Vagina (tissue), 2 donors: ENCODE data around the gene RHOD. TPM values are rescaled to one million over a fixed set of nuclear protein-coding genes. Genes with fewer than 3 reads are reported as not detected.

Experiments
- DNase-seq, 2 donors: peaks; one replicate each; pipeline ENCODE4 v3.0.0-alpha.2; 2017; ENCODE audit errors: extremely low spot score in 2 of 2
- H3K27ac ChIP-seq: fragments of 200-600 bp; sonication (generic); one replicate; pipeline ENCODE4 v1.5.1; 2019
- H3K27me3 ChIP-seq: fragments of 200-600 bp; sonication (generic); one replicate; pipeline ENCODE4 v1.5.1; 2019
- H3K36me3 ChIP-seq, 2 donors: fragments of 200-600 bp; sonication (generic); one replicate each; pipeline ENCODE4 v1.5.1; 2017 to 2019
- H3K4me1 ChIP-seq: fragments of 200-600 bp; sonication (generic); one replicate; pipeline ENCODE4 v1.5.1; 2019
- H3K4me3 ChIP-seq, 2 donors: fragments of 200-600 bp; sonication (generic); 1 replicate in 1 of 2; 2 replicates in 1 of 2; pipeline ENCODE4 v1.5.1; 2016 to 2019
- H3K9me3 ChIP-seq: fragments of 200-600 bp; sonication (generic); one replicate; pipeline ENCODE4 v1.5.1; 2019
- POLR2A ChIP-seq, 2 donors: fragments of 450-650 bp; IDR thresholded peaks; one replicate each; pipeline ENCODE4 v1.6.1; 2017; ENCODE audit warnings: antibody characterized with exemption in 2 of 2, mild to moderate bottlenecking in 2 of 2, moderate library complexity in 2 of 2
- POLR2AphosphoS5 ChIP-seq, 2 donors: sonication (generic); formaldehyde crosslinking; IDR thresholded peaks; one replicate each; pipeline ENCODE4 v1.9.0; 2017; ENCODE audit warnings: antibody characterized with exemption in 2 of 2, mild to moderate bottlenecking in 2 of 2, low read depth in 1 of 2; ENCODE audit not compliant: insufficient read depth in 1 of 2
- intact Hi-C: fragments of 100-400 bp; cut with DNase I; formaldehyde crosslinking; loops from one replicate; pipeline ENCODE4 v1.15.1; 2023
- total RNA-seq: library from RNA; depleted of rRNA; stranded (reverse); fragments of >200 nt; gene quantifications from one replicate; pipeline ENCODE4 v1.2.3, GENCODE V29; 2016
- TF ChIP-seq, protein P1 (sequence below), 3 experiments: fragments of 450-650 bp in 2 of 3; fragments of 200-600 bp in 1 of 3; sonication (generic) in 1 of 3; IDR thresholded peaks; one replicate each; pipeline ENCODE4 v1.5.1; 2017 to 2019; ENCODE audit warnings: antibody characterized with exemption in 3 of 3, mild to moderate bottlenecking in 2 of 3, moderate library complexity in 2 of 3

Gene RHOD
- total RNA-seq, 1 donor from 2014 or later: 26.5 TPM

DNA sequence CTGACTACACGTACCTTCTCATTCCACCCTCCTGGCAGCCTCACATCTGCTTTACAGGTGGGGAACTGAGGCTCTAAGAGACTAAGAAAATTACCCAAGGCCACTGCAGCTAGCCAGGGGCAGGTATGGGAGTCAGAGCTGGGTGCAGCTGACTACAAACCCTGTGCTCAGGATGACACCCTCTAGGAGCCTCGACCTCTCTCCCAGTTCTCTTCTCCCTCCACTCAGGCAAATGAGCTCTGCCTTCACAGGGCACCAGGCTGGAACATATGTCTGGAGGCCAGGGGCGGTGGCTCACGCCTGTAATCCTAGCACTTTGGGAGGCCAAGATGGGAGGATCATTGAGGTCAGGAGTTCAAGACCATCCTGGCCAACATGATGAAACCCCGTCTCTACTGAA lies 29.7 kb upstream of the RHOD start:
- H3K36me3 ChIP-seq: no peaks in the 10 kb centered on the region
- no peak overlapping the region for H3K27ac ChIP-seq
- H3K9me3 ChIP-seq: no peaks in the 10 kb centered on the region
- TF ChIP-seq POLR2A (IDR thresholded peaks at IDR 0.05): no peak
- no peak for TF ChIP-seq POLR2AphosphoS5 (IDR thresholded peaks at IDR 0.05; ENCODE audit: insufficient read depth in 1 of 2, low read depth in 1 of 2)
- TF ChIP-seq, protein P1, sequence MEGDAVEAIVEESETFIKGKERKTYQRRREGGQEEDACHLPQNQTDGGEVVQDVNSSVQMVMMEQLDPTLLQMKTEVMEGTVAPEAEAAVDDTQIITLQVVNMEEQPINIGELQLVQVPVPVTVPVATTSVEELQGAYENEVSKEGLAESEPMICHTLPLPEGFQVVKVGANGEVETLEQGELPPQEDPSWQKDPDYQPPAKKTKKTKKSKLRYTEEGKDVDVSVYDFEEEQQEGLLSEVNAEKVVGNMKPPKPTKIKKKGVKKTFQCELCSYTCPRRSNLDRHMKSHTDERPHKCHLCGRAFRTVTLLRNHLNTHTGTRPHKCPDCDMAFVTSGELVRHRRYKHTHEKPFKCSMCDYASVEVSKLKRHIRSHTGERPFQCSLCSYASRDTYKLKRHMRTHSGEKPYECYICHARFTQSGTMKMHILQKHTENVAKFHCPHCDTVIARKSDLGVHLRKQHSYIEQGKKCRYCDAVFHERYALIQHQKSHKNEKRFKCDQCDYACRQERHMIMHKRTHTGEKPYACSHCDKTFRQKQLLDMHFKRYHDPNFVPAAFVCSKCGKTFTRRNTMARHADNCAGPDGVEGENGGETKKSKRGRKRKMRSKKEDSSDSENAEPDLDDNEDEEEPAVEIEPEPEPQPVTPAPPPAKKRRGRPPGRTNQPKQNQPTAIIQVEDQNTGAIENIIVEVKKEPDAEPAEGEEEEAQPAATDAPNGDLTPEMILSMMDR (IDR thresholded peaks at IDR 0.05): no peak
- H3K4me1 ChIP-seq: peaks cover 22% of the 10 kb centered on the region
- intact Hi-C loops: no loop called here
- H3K4me3 ChIP-seq: no peak overlapping the region
- no peak for DNase-seq
- H3K27me3 ChIP-seq: no peaks in the 10 kb centered on the region

DNA sequence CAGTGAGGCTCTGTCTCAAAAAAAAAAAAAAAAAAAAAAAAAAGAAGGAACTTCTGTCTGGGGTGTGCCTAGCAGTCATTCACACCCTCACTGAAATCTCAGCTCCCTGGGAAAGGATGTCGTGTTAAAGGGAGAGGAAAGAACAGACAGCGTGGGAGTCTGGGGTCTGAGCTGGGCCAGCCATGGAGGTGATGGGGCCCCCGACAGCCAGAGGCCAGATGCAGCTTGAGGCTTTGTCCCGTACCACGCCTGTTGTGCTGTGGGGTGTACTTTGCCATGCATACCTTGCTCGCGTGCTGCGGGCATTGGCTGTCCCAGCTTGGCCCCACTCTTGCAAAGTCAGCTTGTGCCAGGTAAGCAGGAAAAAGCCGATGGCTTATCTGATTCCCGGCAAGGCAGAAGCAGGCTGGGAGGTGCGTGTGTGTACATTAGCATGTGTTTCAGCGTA lies 29.1 kb upstream of the RHOD start:
- peaks cover 22% of the 10 kb centered on the region for H3K4me1 ChIP-seq
- DNase-seq: no peak
- H3K27me3 ChIP-seq: no peaks in the 10 kb centered on the region
- intact Hi-C loops: no loop called here
- H3K4me3 ChIP-seq: no peak overlapping the region
- H3K36me3 ChIP-seq: no peaks in the 10 kb centered on the region
- no peak for TF ChIP-seq POLR2A (IDR thresholded peaks at IDR 0.05)
- TF ChIP-seq POLR2AphosphoS5 (IDR thresholded peaks at IDR 0.05; ENCODE audit: insufficient read depth in 1 of 2, low read depth in 1 of 2): no peak
- TF ChIP-seq, protein P1 (IDR thresholded peaks at IDR 0.05): no peak
- H3K9me3 ChIP-seq: no peaks in the 10 kb centered on the region
- no peak overlapping the region for H3K27ac ChIP-seq

DNA sequence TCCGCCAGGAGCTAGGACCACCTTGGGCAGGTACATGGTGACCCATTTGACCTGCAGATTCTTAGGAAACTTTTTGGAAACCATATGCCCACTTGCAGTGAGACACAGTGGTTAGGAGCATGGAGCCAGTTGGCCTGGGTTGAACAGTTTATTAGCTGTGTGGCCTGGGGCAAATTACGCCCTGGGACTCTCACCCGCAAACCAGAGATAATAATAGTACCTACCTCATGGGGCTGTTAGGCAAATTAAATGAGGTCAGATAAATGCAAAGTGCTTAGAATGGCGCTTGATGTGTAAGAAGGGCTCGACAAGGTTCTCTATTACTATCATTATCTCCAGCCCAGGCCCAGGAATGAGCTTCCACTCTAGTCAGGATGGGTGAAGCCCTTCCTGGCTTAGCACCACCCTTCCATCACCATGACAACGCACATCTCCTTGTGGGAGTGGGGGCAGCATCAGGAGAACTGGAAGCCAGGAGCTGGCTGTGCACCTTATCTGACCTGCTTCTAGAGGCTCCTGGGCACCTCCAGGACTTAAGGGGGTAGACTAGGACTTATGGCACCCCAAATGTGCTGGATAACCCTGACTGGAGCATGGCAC lies 28.6 kb upstream of the RHOD start:
- H3K27ac ChIP-seq: no peak overlapping the region
- DNase-seq: no peak
- H3K36me3 ChIP-seq: no peaks in the 10 kb centered on the region
- intact Hi-C loops: no loop called here
- H3K4me3 ChIP-seq: no peak overlapping the region
- no peaks in the 10 kb centered on the region for H3K27me3 ChIP-seq
- H3K4me1 ChIP-seq: peaks cover 22% of the 10 kb centered on the region
- TF ChIP-seq, protein P1 (IDR thresholded peaks at IDR 0.05): no peak
- no peak for TF ChIP-seq POLR2AphosphoS5 (IDR thresholded peaks at IDR 0.05; ENCODE audit: insufficient read depth in 1 of 2, low read depth in 1 of 2)
- TF ChIP-seq POLR2A (IDR thresholded peaks at IDR 0.05): no peak
- H3K9me3 ChIP-seq: no peaks in the 10 kb centered on the region

DNA sequence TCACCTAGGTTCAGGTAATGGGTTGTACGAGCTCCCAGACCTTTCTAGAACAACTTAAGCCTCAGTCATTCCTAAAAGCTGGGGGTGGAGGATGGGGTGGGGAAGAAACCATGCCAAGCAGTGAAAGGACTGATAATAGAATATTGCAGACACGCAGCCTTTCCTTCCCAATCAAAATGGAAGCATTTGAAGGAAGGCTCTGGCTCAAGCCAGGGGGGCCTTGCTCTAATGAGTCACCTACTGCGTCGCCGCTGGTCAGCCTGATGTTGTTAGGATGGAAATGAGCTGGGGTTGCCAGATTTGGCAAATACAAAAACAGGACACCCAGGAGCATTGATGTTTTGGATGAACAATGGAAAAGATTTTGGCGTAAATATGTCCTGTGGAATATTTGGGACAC lies 27.5 kb upstream of the RHOD start:
- Histone ChIP-seq H3K36me3 (no peaks in the 10 kb centered on the region), H3K27me3 (no peaks in the 10 kb centered on the region), H3K4me1 (peaks cover 27% of the 10 kb centered on the region), H3K27ac (no peak overlapping the region), H3K4me3 (no peak overlapping the region), H3K9me3 (no peaks in the 10 kb centered on the region)
- intact Hi-C loops: no loop called here
- DNase-seq: no peak
- TF ChIP-seq POLR2A (IDR thresholded peaks at IDR 0.05): no peak
- TF ChIP-seq POLR2AphosphoS5 (IDR thresholded peaks at IDR 0.05; ENCODE audit: insufficient read depth in 1 of 2, low read depth in 1 of 2): no peak
- TF ChIP-seq, protein P1 (IDR thresholded peaks at IDR 0.05): no peak

DNA sequence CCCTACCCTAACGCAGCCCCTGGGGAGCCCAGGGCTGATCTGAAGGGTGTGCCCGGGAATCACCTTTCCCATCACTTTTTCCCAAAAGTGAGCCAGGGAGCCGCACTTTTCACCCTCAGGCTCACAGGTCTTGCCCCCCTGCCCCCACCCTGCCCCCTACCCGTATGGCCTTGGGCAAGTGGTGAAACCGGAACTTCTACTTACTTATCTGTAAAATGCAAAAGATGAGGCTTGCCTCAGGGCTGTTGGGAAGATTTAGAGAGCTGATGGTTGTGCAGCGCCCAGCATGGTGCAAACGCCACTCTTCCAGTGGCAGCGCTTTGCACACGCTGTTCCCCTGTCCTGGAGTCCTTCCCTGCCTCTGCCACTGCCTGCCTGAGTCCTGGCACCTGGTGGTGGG lies 25.7 kb upstream of the RHOD start:
- intact Hi-C loops: no loop called here
- Histone ChIP-seq H3K36me3 (no peaks in the 10 kb centered on the region), H3K4me1 (peaks cover 30% of the 10 kb centered on the region), H3K27ac (no peak overlapping the region), H3K4me3 (no peak overlapping the region), H3K27me3 (no peaks in the 10 kb centered on the region), H3K9me3 (no peaks in the 10 kb centered on the region)
- TF ChIP-seq, protein P1 (IDR thresholded peaks at IDR 0.05): no peak
- TF ChIP-seq POLR2AphosphoS5 (IDR thresholded peaks at IDR 0.05; ENCODE audit: insufficient read depth in 1 of 2, low read depth in 1 of 2): no peak
- no peak for TF ChIP-seq POLR2A (IDR thresholded peaks at IDR 0.05)
- no peak for DNase-seq
